ENCODE measurements around the gene MPND. TPM values are rescaled to one million over a fixed set of nuclear protein-coding genes. Genes with fewer than 3 reads are reported as not detected.

Gene MPND, protein sequence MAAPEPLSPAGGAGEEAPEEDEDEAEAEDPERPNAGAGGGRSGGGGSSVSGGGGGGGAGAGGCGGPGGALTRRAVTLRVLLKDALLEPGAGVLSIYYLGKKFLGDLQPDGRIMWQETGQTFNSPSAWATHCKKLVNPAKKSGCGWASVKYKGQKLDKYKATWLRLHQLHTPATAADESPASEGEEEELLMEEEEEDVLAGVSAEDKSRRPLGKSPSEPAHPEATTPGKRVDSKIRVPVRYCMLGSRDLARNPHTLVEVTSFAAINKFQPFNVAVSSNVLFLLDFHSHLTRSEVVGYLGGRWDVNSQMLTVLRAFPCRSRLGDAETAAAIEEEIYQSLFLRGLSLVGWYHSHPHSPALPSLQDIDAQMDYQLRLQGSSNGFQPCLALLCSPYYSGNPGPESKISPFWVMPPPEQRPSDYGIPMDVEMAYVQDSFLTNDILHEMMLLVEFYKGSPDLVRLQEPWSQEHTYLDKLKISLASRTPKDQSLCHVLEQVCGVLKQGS
- total RNA-seq, result 1 to 10 TPM; 5.3 to 9.2 (median 7.6) TPM

DNA sequence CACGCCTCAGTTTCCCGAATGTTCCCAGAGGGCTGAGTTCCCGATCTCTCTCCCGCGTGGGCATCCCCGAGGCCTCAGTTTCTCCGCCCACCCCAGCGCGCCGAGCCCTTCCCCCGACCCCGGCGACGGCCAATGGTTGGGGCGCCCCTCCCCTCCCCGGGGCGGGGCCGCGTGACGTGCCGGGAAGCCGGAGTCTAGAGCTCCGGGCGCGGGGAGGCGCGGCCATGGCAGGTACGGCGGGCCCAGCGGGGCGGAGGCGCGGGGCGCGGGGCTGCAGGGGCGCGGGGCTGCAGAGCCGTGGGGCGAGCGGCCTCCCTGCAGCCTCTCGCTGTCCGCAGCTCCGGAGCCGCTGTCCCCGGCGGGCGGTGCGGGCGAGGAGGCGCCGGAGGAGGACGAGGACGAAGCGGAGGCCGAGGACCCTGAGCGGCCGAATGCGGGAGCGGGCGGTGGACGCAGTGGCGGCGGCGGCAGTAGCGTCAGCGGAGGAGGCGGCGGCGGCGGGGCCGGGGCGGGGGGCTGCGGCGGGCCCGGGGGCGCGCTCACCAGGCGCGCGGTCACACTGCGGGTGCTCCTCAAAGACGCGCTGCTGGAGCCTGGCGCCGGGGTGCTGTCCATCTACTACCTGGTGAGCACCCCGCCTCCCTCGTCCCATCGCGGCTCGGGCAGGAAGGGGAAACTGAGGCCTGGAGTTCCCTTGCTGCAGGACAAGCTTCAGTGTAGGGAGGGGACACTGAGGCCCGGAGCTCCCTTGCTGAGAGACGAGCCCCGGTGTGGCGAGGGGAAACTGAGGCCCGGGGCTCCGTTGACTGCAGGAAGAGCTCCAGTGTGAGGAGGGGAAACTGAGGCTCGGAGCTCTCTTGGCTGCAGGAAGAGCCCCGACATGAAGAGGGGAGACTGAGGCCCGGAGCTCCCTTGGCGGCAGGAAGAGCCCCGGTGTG lies at the start of gene MPND:
Gene MPND, plus strand, starts transcription at position 193 of the 938 bp plus-strand sequence. Its CDS starts 32 bp downstream, at position 225.
- 27% methylated on average over 15 of the region's 101 CpGs for WGBS
- H3K27me3 ChIP-seq, result no peaks in the 10 kb centered on the region
- peak within 1 kb of the TSS; percentile 81 to 99 (median 85) for H3K4me3 ChIP-seq
- TF ChIP-seq POLR2AphosphoS5 (IDR thresholded peaks at IDR 0.05) (peak; percentile 64 to 76), EP300 (IDR thresholded peaks at IDR 0.05) (no peak), POLR2A (IDR thresholded peaks at IDR 0.05; ENCODE audit: low read depth) (no peak)
- TF ChIP-seq, protein P1, sequence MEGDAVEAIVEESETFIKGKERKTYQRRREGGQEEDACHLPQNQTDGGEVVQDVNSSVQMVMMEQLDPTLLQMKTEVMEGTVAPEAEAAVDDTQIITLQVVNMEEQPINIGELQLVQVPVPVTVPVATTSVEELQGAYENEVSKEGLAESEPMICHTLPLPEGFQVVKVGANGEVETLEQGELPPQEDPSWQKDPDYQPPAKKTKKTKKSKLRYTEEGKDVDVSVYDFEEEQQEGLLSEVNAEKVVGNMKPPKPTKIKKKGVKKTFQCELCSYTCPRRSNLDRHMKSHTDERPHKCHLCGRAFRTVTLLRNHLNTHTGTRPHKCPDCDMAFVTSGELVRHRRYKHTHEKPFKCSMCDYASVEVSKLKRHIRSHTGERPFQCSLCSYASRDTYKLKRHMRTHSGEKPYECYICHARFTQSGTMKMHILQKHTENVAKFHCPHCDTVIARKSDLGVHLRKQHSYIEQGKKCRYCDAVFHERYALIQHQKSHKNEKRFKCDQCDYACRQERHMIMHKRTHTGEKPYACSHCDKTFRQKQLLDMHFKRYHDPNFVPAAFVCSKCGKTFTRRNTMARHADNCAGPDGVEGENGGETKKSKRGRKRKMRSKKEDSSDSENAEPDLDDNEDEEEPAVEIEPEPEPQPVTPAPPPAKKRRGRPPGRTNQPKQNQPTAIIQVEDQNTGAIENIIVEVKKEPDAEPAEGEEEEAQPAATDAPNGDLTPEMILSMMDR (IDR thresholded peaks at IDR 0.05), result no peak
- intact Hi-C loops (cut with DNase I), result loop anchor here (2.0 kb wide), 1 partner anchor 55 kb away; no protein-coding TSS in a partner anchor
- peak; percentile 97 for DNase-seq (ENCODE audit: extremely low spot score)
- peak within 1 kb of the TSS; percentile 95 to 97 (median 96) for H3K27ac ChIP-seq (replicated peaks in 1 of 4)
- peaks cover 0 to 21% (median 14%) of the 10 kb centered on the region in 4 donors for H3K36me3 ChIP-seq
- H3K9me3 ChIP-seq, result no peaks in the 10 kb centered on the region
- H3K4me1 ChIP-seq, result peaks cover 16 to 31% (median 17%) of the 10 kb centered on the region in 4 donors

DNA sequence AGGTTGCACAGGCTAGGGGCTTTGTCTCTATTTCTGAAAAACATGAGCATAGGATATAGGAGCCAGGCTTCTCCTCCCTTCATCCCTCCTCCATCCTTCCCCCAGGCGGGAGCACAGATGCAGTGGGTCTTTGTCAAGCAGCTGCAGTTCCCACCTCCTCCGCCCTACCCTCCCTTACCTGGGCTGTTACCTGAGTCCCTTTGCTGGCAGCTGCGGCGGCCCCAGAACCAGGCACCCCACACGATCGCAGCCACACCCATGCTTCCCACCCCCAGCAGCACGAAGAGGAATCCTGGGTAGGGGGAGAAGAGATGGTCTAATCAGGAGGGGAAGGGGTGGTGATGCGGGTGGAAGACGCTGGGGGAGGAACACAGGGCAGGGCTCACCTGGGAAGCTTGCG lies 49.0 kb upstream of the MPND start:
- TF ChIP-seq EP300 (IDR thresholded peaks at IDR 0.05) (no peak), POLR2AphosphoS5 (IDR thresholded peaks at IDR 0.05) (no peak), POLR2A (IDR thresholded peaks at IDR 0.05; ENCODE audit: low read depth) (no peak)
- TF ChIP-seq, protein P1 (IDR thresholded peaks at IDR 0.05), result no peak
- H3K4me1 ChIP-seq, result peaks cover 0 to 3% (median 0%) of the 10 kb centered on the region in 4 donors
- DNase-seq (ENCODE audit: extremely low spot score), result no peak
- no peaks in the 10 kb centered on the region for H3K36me3 ChIP-seq
- intact Hi-C loops (cut with DNase I), result no loop called here
- WGBS, result 68% methylated on average over 9 of the region's 10 CpGs
- peaks cover 0 to 78% (median 0%) of the 10 kb centered on the region in 4 donors for H3K27me3 ChIP-seq
- no peak overlapping the region for H3K27ac ChIP-seq (replicated peaks in 1 of 4)
- no peak overlapping the region for H3K4me3 ChIP-seq
- no peaks in the 10 kb centered on the region for H3K9me3 ChIP-seq

DNA sequence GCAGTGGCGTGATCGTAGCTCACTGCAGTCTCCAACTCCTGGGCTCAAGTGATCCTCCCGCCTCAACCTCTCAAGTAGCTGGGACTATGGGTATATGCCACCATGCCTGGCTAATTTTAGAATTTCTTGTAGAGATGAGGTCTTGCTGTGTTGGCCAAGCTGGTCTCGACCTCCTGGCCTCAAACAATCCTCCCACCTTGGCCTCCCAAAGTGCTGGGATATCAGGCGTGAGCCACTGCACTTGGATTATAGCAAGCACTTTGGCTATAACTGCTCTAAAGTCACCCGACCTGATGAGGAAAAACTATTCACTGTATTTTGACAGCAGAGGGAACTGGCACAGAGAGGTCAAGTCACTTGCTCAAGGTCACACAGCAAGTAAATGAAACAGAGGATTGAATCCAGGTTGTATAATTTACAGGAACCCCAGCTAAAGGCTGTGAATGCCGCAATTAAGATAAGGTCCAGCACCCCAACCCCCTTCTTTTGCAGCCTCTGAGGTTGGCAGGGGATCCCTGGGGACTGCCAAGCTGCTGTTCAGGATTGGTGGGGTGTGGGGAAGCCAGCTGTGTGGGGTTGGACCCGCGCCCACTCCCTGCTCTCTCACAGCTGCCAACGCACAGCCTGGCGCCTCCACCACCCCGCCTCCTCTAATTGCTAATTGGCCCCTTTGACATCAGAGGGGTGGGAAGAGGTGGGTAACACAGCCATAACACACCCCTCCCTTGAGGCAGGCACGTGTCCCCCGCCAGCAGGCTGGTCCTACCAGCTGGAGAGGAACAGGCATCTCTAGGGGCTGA lies 47.2 kb upstream of the MPND start:
- TF ChIP-seq, protein P1 (IDR thresholded peaks at IDR 0.05), result no peak
- no peak for TF ChIP-seq POLR2AphosphoS5 (IDR thresholded peaks at IDR 0.05)
- TF ChIP-seq POLR2A (IDR thresholded peaks at IDR 0.05; ENCODE audit: low read depth), result no peak
- no peak for TF ChIP-seq EP300 (IDR thresholded peaks at IDR 0.05)
- Histone ChIP-seq H3K36me3 (no peaks in the 10 kb centered on the region), H3K4me3 (no peak overlapping the region), H3K27ac (replicated peaks in 1 of 4) (no peak overlapping the region), H3K27me3 (peaks cover 0 to 72% (median 0%) of the 10 kb centered on the region in 4 donors), H3K4me1 (peaks cover 0 to 3% (median 0%) of the 10 kb centered on the region in 4 donors), H3K9me3 (no peaks in the 10 kb centered on the region)
- no peak for DNase-seq (ENCODE audit: extremely low spot score)
- WGBS, result 55% methylated on average over 12 of the region's 14 CpGs
- intact Hi-C loops (cut with DNase I), result no loop called here

Measured in esophagus muscularis mucosa (tissue), 4 donors.